HCT116 (cell line): Measurements from ENCODE around the gene GPD2. TPM values are rescaled to one million over a fixed set of nuclear protein-coding genes. Genes with fewer than 3 reads are reported as not detected.

Experiments
- ATAC-seq: fragments of 200-7000 bp; cut with Tn5 transposase; 2 replicates; pipeline ENCODE4 v1.9.1; 2020; ENCODE audit warnings: mild to moderate bottlenecking, moderate library complexity
- BruUV-seq: library from RNA; stranded (reverse); fragments of 400-500 nt; replicated peaks from 2 replicates; lab custom pipeline; 2021; lab: Mats Ljungman, UMichigan
- CTCF ChIA-PET: fragments of 300-600 bp; sonication (Branson Sonifier 250); formaldehyde crosslinking; loops from one replicate; lab custom pipeline; 2021; ENCODE audit warnings: antibody characterized with exemption; lab: Charles Lee
- POLR2A ChIA-PET: fragments of 300-600, 350-600 bp; sonication (Branson Sonifier 250); formaldehyde crosslinking; loops from one replicate; lab custom pipeline; 2021; ENCODE audit warnings: antibody characterized with exemption; lab: Charles Lee
- RAD21 ChIA-PET, 2 experiments: fragments of 300-600 bp; sonication (Branson Sonifier 250); formaldehyde crosslinking; loops; one replicate each; lab custom pipeline; 2023; ENCODE audit warnings: low total read pairs in 2 of 2; ENCODE audit not compliant: uncharacterized antibody in 2 of 2, unreplicated experiment in 2 of 2, low non-redundant PET in 1 of 2; lab: Charles Lee
- DNase-seq: peaks from one replicate; pipeline ENCODE4 v3.0.0-alpha.2; 2010; ENCODE audit warnings: low read depth, low spot score
- H2AFZ ChIP-seq: fragments of 200-600 bp; shearing (Covaris generic), sonication (generic); 2 replicates; pipeline ENCODE4 v1.6.1; 2017; ENCODE audit warnings: low read depth, mixed run types, mixed read lengths, antibody characterized with exemption, low read length; ENCODE audit not compliant: poor library complexity, severe bottlenecking
- H3K27ac ChIP-seq: 2 replicates; pipeline ENCODE4 v1.5.1; 2012; ENCODE audit warnings: low read depth, low read length
- H3K27me3 ChIP-seq: fragments of 200-600 bp; sonication (generic); 2 replicates; pipeline ENCODE4 v1.6.1; 2016; ENCODE audit warnings: mixed run types, low read length, mixed read lengths; ENCODE audit not compliant: insufficient read depth
- H3K36me3 ChIP-seq, 2 experiments: fragments of 200-500 bp in 1 of 2; fragments of 200-600 bp in 1 of 2; sonication (Bioruptor generic) in 1 of 2; sonication (generic) in 1 of 2; 2 replicates each; pipeline versions ENCODE4 v1.5.1 to v1.6.1; 2014 to 2016; ENCODE audit warnings: low read length in 2 of 2, inconsistent platforms in 1 of 2, mixed read lengths in 1 of 2, mixed run types in 1 of 2; ENCODE audit not compliant: insufficient read depth in 2 of 2, control insufficient read depth in 1 of 2
- H3K4me1 ChIP-seq, 2 experiments: fragments of 200-600 bp in 1 of 2; sonication (generic) in 1 of 2; 2 replicates each; pipeline versions ENCODE4 v1.5.1 to v1.6.1; 2012 to 2017; ENCODE audit warnings: low read length in 2 of 2, inconsistent platforms in 1 of 2, mild to moderate bottlenecking in 1 of 2, mixed read lengths in 1 of 2, mixed run types in 1 of 2, moderate library complexity in 1 of 2; ENCODE audit not compliant: insufficient read depth in 2 of 2, control insufficient read depth in 1 of 2
- H3K4me2 ChIP-seq: fragments of 200-600 bp; sonication (generic); 2 replicates; pipeline ENCODE4 v1.6.1; 2017; ENCODE audit warnings: mixed run types, low read length, mixed read lengths
- H3K4me3 ChIP-seq, 2 experiments: fragments of 200-600 bp in 1 of 2; sonication (generic) in 1 of 2; replicated peaks in 1 of 2; 2 replicates each; pipeline ENCODE4 v1.5.1; 2011 to 2016; ENCODE audit warnings: low read length in 2 of 2, control low read depth in 1 of 2, low read depth in 1 of 2, mild to moderate bottlenecking in 1 of 2, mixed read lengths in 1 of 2, mixed run types in 1 of 2
- H3K79me2 ChIP-seq: fragments of 200-600 bp; sonication (generic); 2 replicates; pipeline ENCODE4 v1.6.1; 2017; ENCODE audit warnings: mild to moderate bottlenecking, mixed run types, low read length, moderate library complexity, mixed read lengths; ENCODE audit not compliant: insufficient read depth
- H3K9ac ChIP-seq: fragments of 200-600 bp; sonication (generic); 2 replicates; pipeline ENCODE4 v1.6.1; 2016; ENCODE audit warnings: low read length, mixed read lengths
- H3K9me2 ChIP-seq: fragments of 200-600 bp; sonication (generic), shearing (Covaris generic); 2 replicates; pipeline ENCODE4 v1.6.1; 2017; ENCODE audit warnings: mixed run types, mild to moderate bottlenecking, moderate library complexity; ENCODE audit not compliant: insufficient read depth
- H3K9me3 ChIP-seq, 2 experiments: fragments of 200-500 bp in 1 of 2; fragments of 200-600 bp in 1 of 2; sonication (Bioruptor generic) in 1 of 2; sonication (generic) in 1 of 2; 2 replicates each; pipeline ENCODE4 v1.6.1; 2014 to 2017; ENCODE audit warnings: low read length in 2 of 2, mixed read lengths in 2 of 2, inconsistent platforms in 1 of 2, low read depth in 1 of 2, mild to moderate bottlenecking in 1 of 2, mixed run types in 1 of 2, moderate library complexity in 1 of 2; ENCODE audit not compliant: control insufficient read depth in 1 of 2, insufficient read depth in 1 of 2
- H4K20me1 ChIP-seq: fragments of 200-600 bp; sonication (generic), shearing (Covaris generic); 2 replicates; pipeline ENCODE4 v1.6.1; 2017; ENCODE audit warnings: mixed run types, mild to moderate bottlenecking, moderate library complexity; ENCODE audit not compliant: insufficient read depth
- EGR1 ChIP-seq: IDR thresholded peaks from 2 replicates; pipeline ENCODE4 v1.6.1; 2012; ENCODE audit warnings: low read depth
- JUND ChIP-seq: IDR thresholded peaks from 2 replicates; pipeline ENCODE4 v1.6.1; 2012
- SP1 ChIP-seq: IDR thresholded peaks from 2 replicates; pipeline ENCODE4 v1.6.1; 2012; ENCODE audit warnings: low read depth
- ZNF274 ChIP-seq: fragments of 200-500 bp; sonication (Bioruptor generic); IDR thresholded peaks from 2 replicates; pipeline ENCODE4 v1.6.1; 2014; ENCODE audit warnings: mild to moderate bottlenecking, low read depth, low read length, inconsistent platforms
- intact Hi-C: fragments of 100-400 bp; cut with micrococcal nuclease; formaldehyde crosslinking; loops from 2 replicates; pipeline ENCODE4 v1.10.0; 2022
- total RNA-seq: library from RNA; stranded (reverse); gene quantifications from one replicate; pipeline ENCODE4 v1.2.1, GENCODE V29; 2021; ENCODE audit not compliant: unreplicated experiment

GPD2 gene
- total RNA-seq, 1 experiment from 2014 or later = 80.7 TPM

- Histone ChIP-seq H3K4me2 (no peak overlapping the region), H3K36me3 (no peaks in the 10 kb centered on the region), H3K27ac (no peak overlapping the region), H3K79me2 (peaks cover 90% of the 10 kb centered on the region), H3K9me2 (no peaks in the 10 kb centered on the region), H3K9me3 (no peaks in the 10 kb centered on the region), H2AFZ (no peak overlapping the region), H3K27me3 (no peaks in the 10 kb centered on the region), H3K4me3 (no peak overlapping the region), H3K4me1 (peaks cover 16 to 39% of the 10 kb centered on the region in 2 experiments), H4K20me1 (no peaks in the 10 kb centered on the region), H3K9ac (no peak overlapping the region)
- intact Hi-C loops = no loop called here
- CTCF ChIA-PET = no interaction called here
- POLR2A ChIA-PET = no interaction called here
- no peak for ATAC-seq
- TF ChIP-seq EGR1 = no peak
- RAD21 ChIA-PET = no interaction called here
- no peak for DNase-seq
- no TSS peak for BruUV-seq
These were observed 6.9 kb downstream of the GPD2 start for GRCh38 chr2:156443089-156443488.

- ChIA-PET POLR2A (no interaction called here), CTCF (no interaction called here), RAD21 (no interaction called here)
- H3K27me3 ChIP-seq = no peaks in the 10 kb centered on the region
- H3K4me1 ChIP-seq = peaks cover 0 to 17% of the 10 kb centered on the region in 2 experiments; a peak in 2 of 4 replicates
- no peak overlapping the region for H3K4me3 ChIP-seq
- ATAC-seq (no peak), DNase-seq (no peak)
- peaks cover 86% of the 10 kb centered on the region for H3K79me2 ChIP-seq
- H2AFZ ChIP-seq = no peak overlapping the region
- no peak overlapping the region for H3K4me2 ChIP-seq
- H3K9ac ChIP-seq = no peak overlapping the region
- no peaks in the 10 kb centered on the region for H3K9me3 ChIP-seq
- no peak overlapping the region for H3K27ac ChIP-seq
- BruUV-seq = no TSS peak
- no peaks in the 10 kb centered on the region for H4K20me1 ChIP-seq
- H3K36me3 ChIP-seq = no peaks in the 10 kb centered on the region
- intact Hi-C loops = no loop called here
- TF ChIP-seq JUND (peak; percentile 30; the same call in 1 of the 2 replicates), ZNF274 (no peak), SP1 (0 out of 2 replicates have a peak, but pooled peaks have one; percentile 15)
- H3K9me2 ChIP-seq = no peaks in the 10 kb centered on the region
These were observed 9.4 kb downstream of the GPD2 start for GRCh38 chr2:156445296-156446220.
